AG04449 (cell line): ENCODE data around the gene MALRD1.

Experiments
- CTCF ChIA-PET: fragments of 350-600 bp; formaldehyde crosslinking; extraction: SDS; loops from one replicate; lab custom pipeline; 2021; ENCODE audit warnings: antibody characterized with exemption; lab: Yijun Ruan, JAX
- POLR2A ChIA-PET: fragments of 400-600, 350-600 bp; formaldehyde crosslinking; extraction: SDS; loops from one replicate; lab custom pipeline; 2020; ENCODE audit warnings: antibody characterized with exemption, inconsistent platforms; lab: Yijun Ruan, JAX
- DNase-seq: peaks from one replicate; pipeline ENCODE4 v3.0.0-alpha.2; 2010; ENCODE audit warnings: low read depth, low spot score
- H3K4me3 ChIP-seq: 2 replicates; pipeline ENCODE4 v1.5.1; 2011; ENCODE audit warnings: low read depth, mild to moderate bottlenecking, control low read depth, low read length
- CTCF ChIP-seq: IDR thresholded peaks from one replicate; pipeline ENCODE4 v1.5.1; 2011; ENCODE audit warnings: mild to moderate bottlenecking, moderate library complexity, low read length, control low read depth, inconsistent platforms; ENCODE audit not compliant: insufficient read depth; ENCODE audit errors: missing control alignments

The MALRD1 gene

GRCh38 chr10:19111501-19112267 is 63.1 kb downstream of the MALRD1 start:
- no peak for TF ChIP-seq CTCF
- ChIA-PET POLR2A (no interaction called here), CTCF (no interaction called here)
- DNase-seq, result no peak
- H3K4me3 ChIP-seq, result no peak overlapping the region

- no peak for TF ChIP-seq CTCF
- no peak overlapping the region for H3K4me3 ChIP-seq
- no peak for DNase-seq
- ChIA-PET POLR2A (no interaction called here), CTCF (no interaction called here)
Observed at GRCh38 chr10:19117438-19117837, 68.8 kb downstream of the MALRD1 start.

GRCh38 chr10:19119191-19119590 is 70.6 kb downstream of the MALRD1 start:
- no peak overlapping the region for H3K4me3 ChIP-seq
- DNase-seq, result no peak
- ChIA-PET POLR2A (no interaction called here), CTCF (no interaction called here)
- no peak for TF ChIP-seq CTCF

GRCh38 chr10:19120381-19120908 is 71.8 kb downstream of the MALRD1 start:
- no peak for TF ChIP-seq CTCF
- ChIA-PET POLR2A (no interaction called here), CTCF (no interaction called here)
- no peak overlapping the region for H3K4me3 ChIP-seq
- no peak for DNase-seq

- no peak for DNase-seq
- ChIA-PET POLR2A (no interaction called here), CTCF (no interaction called here)
- no peak for TF ChIP-seq CTCF
- no peak overlapping the region for H3K4me3 ChIP-seq
Observed at GRCh38 chr10:19133992-19134391, 85.4 kb downstream of the MALRD1 start.

GRCh38 chr10:19142967-19143366 is 94.4 kb downstream of the MALRD1 start:
- TF ChIP-seq CTCF, result no peak
- DNase-seq, result no peak
- ChIA-PET CTCF (no interaction called here), POLR2A (no interaction called here)
- no peak overlapping the region for H3K4me3 ChIP-seq
